Activated naive CD4-positive, alpha-beta T cell treated with anti-CD3 and anti-CD28 coated beads, Interleukin-2, amount 10 ng/mL, durations not matched to agents 7 days and 5 days (primary cell): ENCODE results near the gene ALDH5A1.
A peak's percentile ranks its signal among the peaks of the same experiment; 100 is the strongest.
"Not testable (repeated sequence)": the region's sequence is repeated elsewhere in the genome, so short reads cannot be mapped to it uniquely, and the experiment has no call there.

Experiments used
- CTCF ChIA-PET: fragments of 350-600 bp; sonication (Branson Sonifier 250); formaldehyde crosslinking; loops from one replicate; lab custom pipeline; 2021; ENCODE audit warnings: antibody characterized with exemption; lab: Charles Lee
- DNase-seq: peaks from one replicate; pipeline ENCODE4 v3.0.0-alpha.2; 2020
- H3K27ac Mint-ChIP-seq: one replicate; pipeline ENCODE4 v1.8.0; 2021; ENCODE audit warnings: mild to moderate bottlenecking, moderate library complexity, mixed read lengths
- H3K27me3 Mint-ChIP-seq: one replicate; pipeline ENCODE4 v1.8.0; 2021; ENCODE audit warnings: mild to moderate bottlenecking, mixed read lengths
- H3K36me3 Mint-ChIP-seq: one replicate; pipeline ENCODE4 v1.8.0; 2021; ENCODE audit warnings: mixed read lengths
- H3K4me1 Mint-ChIP-seq: one replicate; pipeline ENCODE4 v1.8.0; 2021; ENCODE audit warnings: mixed read lengths
- H3K4me3 Mint-ChIP-seq: one replicate; pipeline ENCODE4 v1.8.0; 2021; ENCODE audit warnings: mild to moderate bottlenecking, moderate library complexity, mixed read lengths
- H3K9me3 Mint-ChIP-seq: one replicate; pipeline ENCODE4 v1.8.0; 2021; ENCODE audit warnings: mixed read lengths

The ALDH5A1 gene

GRCh38 chr6:24497254-24497970, 2.6 kb downstream of the ALDH5A1 start:
- peaks cover 5% of the 10 kb centered on the region for H3K9me3 Mint-ChIP-seq
- H3K27ac Mint-ChIP-seq = no peak overlapping the region
- peaks cover 9% of the 10 kb centered on the region for H3K27me3 Mint-ChIP-seq
- peaks cover 5% of the 10 kb centered on the region for H3K36me3 Mint-ChIP-seq
- H3K4me1 Mint-ChIP-seq = peaks cover 16% of the 10 kb centered on the region
- CTCF ChIA-PET = interaction anchor here (5.0 kb wide), 1 partner anchor 25 kb away, joined by 25 read pairs; no protein-coding TSS in a partner anchor
- no peak overlapping the region for H3K4me3 Mint-ChIP-seq
- DNase-seq = no peak

DNA sequence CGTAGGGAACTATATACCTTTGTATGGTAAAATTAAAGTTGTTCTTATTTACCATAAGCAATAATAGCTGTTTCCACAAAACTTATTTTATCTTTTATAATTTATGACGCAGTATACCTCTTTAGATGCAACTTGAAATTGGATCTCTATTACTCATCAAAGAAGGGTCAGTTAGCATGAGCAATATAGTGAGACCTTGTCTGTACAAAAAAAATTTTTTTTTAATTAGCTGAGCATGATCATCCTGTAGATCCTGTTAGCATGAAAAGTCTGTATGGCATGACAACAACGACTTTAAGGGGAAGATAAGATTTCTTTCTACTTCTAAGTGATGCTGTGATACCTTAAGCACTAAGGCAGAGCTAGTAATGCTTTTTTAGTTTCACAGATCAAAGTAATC, 5.9 kb downstream of the ALDH5A1 start:
- CTCF ChIA-PET = interaction anchor here (1.1 kb wide), 1 partner anchor 20 kb away, joined by 4 read pairs; no protein-coding TSS in a partner anchor
- Mint-ChIP-seq H3K27ac (no peak overlapping the region), H3K9me3 (peaks cover 5% of the 10 kb centered on the region), H3K4me1 (peaks cover 1% of the 10 kb centered on the region), H3K36me3 (peaks cover 5% of the 10 kb centered on the region), H3K4me3 (no peak overlapping the region), H3K27me3 (peaks cover 4% of the 10 kb centered on the region)
- DNase-seq = no peak

DNA sequence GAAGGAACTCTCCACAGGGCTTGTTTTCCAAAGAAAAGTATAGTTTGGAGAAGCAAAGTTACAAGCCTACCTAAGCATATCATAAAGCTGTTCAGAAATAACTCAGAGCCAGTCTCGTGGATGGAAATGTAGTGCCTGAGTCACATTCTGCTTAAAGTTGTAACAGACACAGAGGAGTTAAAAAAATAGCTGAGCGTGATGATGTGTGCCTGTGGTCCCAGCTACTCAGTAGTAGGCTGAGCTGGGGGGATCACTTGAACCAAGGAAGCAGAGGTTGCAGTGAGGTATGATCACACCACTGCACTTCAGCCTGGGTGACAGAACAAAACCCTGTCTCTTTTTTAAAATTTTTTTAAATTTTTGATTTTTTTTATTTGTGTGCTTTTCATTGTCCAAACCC, 6.6 kb downstream of the ALDH5A1 start:
- Mint-ChIP-seq H3K27ac (no peak overlapping the region), H3K4me1 (no peaks in the 10 kb centered on the region), H3K27me3 (no peaks in the 10 kb centered on the region), H3K4me3 (no peak overlapping the region), H3K9me3 (peaks cover 5% of the 10 kb centered on the region), H3K36me3 (peaks cover 5% of the 10 kb centered on the region)
- DNase-seq = no peak
- CTCF ChIA-PET = no interaction called here

- H3K4me3 Mint-ChIP-seq = no peak overlapping the region
- no peaks in the 10 kb centered on the region for H3K27me3 Mint-ChIP-seq
- no peak for DNase-seq
- peaks cover 3% of the 10 kb centered on the region for H3K36me3 Mint-ChIP-seq
- CTCF ChIA-PET = no interaction called here
- H3K27ac Mint-ChIP-seq = no peak overlapping the region
- no peaks in the 10 kb centered on the region for H3K4me1 Mint-ChIP-seq
- H3K9me3 Mint-ChIP-seq = peaks cover 5% of the 10 kb centered on the region
Measured at GRCh38 chr6:24501914-24502313, 7.1 kb downstream of the ALDH5A1 start.

DNA sequence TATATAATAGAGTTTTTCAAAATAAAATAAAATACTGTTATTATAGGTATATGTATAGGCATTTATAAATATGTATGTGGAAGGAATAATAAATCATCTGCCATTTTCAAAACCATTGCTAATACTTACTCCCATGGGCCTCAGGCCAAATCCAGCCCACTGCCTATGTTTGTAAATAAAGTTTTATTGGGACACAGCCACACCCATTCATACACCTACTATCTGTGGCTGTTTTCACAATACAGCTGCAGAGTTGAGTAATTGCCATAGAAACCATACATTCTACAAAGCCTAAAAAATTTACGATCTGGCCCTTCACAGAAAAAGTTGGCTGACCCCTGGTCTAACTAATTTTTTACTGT, 9.5 kb downstream of the ALDH5A1 start:
- H3K27me3 Mint-ChIP-seq = no peaks in the 10 kb centered on the region
- H3K36me3 Mint-ChIP-seq = peaks cover 4% of the 10 kb centered on the region
- no peak overlapping the region for H3K4me3 Mint-ChIP-seq
- no peaks in the 10 kb centered on the region for H3K4me1 Mint-ChIP-seq
- no peak for DNase-seq
- peaks cover 3% of the 10 kb centered on the region for H3K9me3 Mint-ChIP-seq
- CTCF ChIA-PET = no interaction called here
- no peak overlapping the region for H3K27ac Mint-ChIP-seq

DNA sequence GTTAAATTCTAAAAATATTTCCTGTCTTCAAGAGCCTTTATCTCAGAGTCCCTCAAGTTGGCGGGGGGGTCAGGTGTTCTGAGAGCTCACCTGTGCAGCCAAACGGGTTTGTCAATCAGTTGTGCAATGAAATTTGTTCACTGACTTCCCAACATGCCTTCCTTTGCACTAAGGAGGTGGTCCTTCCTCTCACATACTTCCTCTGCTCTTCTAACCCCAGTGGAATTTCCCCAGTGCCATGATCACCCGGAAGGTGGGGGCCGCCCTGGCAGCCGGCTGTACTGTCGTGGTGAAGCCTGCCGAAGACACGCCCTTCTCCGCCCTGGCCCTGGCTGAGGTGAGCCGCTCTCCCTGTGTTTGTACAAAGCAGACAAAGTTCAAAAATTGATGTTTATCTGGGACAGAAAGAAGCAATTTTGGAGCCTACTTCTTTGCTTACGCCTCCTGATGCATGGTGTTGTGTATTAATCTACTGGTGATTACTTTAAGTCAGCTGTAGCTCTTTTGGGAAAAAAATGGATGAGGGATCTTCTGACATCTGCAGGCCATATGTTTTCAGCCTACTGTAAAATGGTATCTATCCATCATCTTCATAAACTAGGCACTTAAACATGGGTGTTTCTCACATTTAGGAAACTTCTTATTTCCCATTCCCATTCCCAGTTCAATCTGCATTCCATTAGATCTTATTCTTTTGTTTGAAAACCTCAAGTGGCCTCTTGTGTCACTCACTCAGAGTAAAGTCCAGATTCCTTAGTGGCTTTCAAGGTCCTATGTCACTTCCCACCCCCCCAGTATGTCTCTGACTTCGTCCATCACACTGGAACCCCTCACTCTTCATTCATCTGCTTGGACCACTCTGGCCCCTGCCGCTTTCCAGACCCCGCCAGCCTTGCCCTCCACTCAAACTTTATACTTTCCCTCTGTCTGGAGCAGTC, 10.1 kb downstream of the ALDH5A1 start:
- Mint-ChIP-seq H3K36me3 (peaks cover 5% of the 10 kb centered on the region), H3K9me3 (peaks cover 3% of the 10 kb centered on the region), H3K27ac (no peak overlapping the region), H3K4me3 (no peak overlapping the region), H3K4me1 (no peaks in the 10 kb centered on the region), H3K27me3 (no peaks in the 10 kb centered on the region)
- CTCF ChIA-PET = no interaction called here
- DNase-seq = no peak

- no peaks in the 10 kb centered on the region for H3K4me1 Mint-ChIP-seq
- DNase-seq = no peak
- H3K9me3 Mint-ChIP-seq = peaks cover 3% of the 10 kb centered on the region
- no peak overlapping the region for H3K4me3 Mint-ChIP-seq
- no peak overlapping the region for H3K27ac Mint-ChIP-seq
- CTCF ChIA-PET = interaction anchor here (0.9 kb wide), 1 partner anchor 11 kb away, joined by 3 read pairs; no protein-coding TSS in a partner anchor
- H3K36me3 Mint-ChIP-seq = peaks cover 5% of the 10 kb centered on the region
- no peaks in the 10 kb centered on the region for H3K27me3 Mint-ChIP-seq
Measured at GRCh38 chr6:24506814-24507520, 12.2 kb downstream of the ALDH5A1 start.

DNA sequence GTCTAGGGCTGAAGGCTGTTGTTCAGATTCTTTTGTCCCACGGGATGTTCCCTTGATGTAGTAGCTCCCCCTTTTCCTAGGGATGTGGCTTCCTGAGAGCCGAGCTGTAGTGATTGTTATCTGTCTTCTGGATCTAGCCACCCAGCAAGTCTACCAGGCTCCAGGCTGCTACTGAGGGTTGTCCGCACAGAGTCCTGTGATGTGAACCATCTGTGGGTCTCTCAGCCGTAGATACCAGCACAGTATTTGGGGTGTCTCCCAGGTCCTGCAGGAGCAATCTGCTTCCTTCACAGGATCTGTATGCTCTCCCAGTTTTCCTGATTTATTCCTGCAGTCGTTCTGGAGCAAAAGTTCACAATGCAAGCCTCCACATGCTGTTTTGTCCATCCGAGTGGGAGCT, 17.2 kb downstream of the ALDH5A1 start:
- not testable (repeated sequence) for H3K9me3 Mint-ChIP-seq, H3K27ac Mint-ChIP-seq, H3K27me3 Mint-ChIP-seq, DNase-seq, H3K4me3 Mint-ChIP-seq, H3K36me3 Mint-ChIP-seq, H3K4me1 Mint-ChIP-seq
- CTCF ChIA-PET = interaction anchor here (0.7 kb wide), 1 partner anchor 14 kb away, joined by 4 read pairs; no protein-coding TSS in a partner anchor

DNA sequence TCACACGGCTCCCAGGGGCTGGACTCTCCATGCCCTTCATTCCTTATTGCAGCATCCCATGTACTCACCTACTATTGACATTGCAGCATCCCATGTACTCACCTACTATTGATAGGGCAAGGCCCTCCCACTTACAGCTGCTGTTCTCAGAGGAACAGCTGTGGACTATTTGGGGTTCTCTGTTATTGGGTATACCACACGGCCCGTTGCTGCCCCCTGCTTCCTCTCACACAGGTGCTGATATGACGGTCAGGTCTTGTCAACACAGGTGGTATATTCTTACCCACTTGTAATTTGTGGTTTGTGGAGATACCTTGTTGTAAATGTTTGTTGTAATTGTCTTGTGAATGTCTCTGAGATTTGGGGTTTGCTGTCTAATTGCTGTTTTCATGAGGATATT, 18.8 kb downstream of the ALDH5A1 start:
- Mint-ChIP-seq H3K9me3 (no peaks in the 10 kb centered on the region), H3K4me1 (no peaks in the 10 kb centered on the region), H3K27me3 (no peaks in the 10 kb centered on the region), H3K27ac (no peak overlapping the region), H3K36me3 (peaks cover 2% of the 10 kb centered on the region), H3K4me3 (no peak overlapping the region)
- DNase-seq = no peak
- CTCF ChIA-PET = interaction anchor here (0.9 to 1.8 kb wide), 2 partner anchors 18 to 29 kb away, joined by 3 to 7 read pairs; partner anchors contain the start of gene ALDH5A1

DNA sequence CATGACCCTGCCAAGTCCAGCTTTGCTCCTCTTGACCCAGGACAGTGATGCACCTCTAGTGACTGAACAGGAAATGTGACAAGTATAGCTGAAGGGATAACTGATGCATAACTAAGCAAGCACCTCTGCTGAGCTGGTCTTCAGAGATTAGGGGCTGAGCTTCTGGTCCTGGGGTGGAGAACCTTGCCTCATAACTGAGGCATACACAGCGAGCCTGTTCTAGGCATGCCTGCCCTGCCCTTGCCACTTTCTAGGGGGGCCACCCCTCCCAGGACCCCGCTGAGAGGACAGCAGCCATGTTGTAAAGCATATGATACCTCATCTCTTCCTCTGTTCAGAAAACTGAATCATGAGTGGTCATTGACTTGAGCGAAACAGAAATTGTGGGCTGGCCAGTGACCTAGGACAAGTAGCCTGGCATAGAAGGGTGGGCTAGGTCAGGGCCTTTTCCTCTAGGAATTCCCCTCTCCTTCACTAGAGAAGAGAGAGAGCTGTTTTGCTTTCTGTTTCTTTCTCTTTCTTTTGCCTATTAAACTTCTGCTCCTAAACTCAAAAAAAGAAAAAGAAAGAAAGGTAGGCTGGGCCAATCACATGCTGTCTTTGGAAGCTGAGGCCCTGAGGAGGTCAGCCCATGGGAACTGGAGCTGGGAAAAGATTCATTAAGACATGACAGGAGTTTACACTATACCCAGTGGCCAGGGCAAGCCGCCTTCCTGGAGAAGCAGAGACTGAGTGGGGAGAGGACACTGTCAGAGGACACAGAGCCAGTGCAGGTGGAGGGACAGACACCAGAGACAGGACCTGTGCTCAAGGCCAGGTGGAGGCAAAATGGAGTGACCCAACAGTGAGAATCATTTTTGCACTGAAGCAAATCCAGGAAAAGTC, 23.1 kb downstream of the ALDH5A1 start:
- Mint-ChIP-seq H3K4me1 (no peaks in the 10 kb centered on the region), H3K4me3 (no peak overlapping the region), H3K27ac (no peak overlapping the region), H3K27me3 (no peaks in the 10 kb centered on the region), H3K36me3 (no peaks in the 10 kb centered on the region), H3K9me3 (no peaks in the 10 kb centered on the region)
- CTCF ChIA-PET = interaction anchor here (1.0 to 1.5 kb wide), 5 partner anchors 11 to 235 kb away, joined by 3 to 4 read pairs (median 3); no protein-coding TSS in a partner anchor
- no peak for DNase-seq

GRCh38 chr6:24520929-24521546, 26.3 kb downstream of the ALDH5A1 start:
- H3K36me3 Mint-ChIP-seq = no peaks in the 10 kb centered on the region
- H3K4me1 Mint-ChIP-seq = no peaks in the 10 kb centered on the region
- H3K27ac Mint-ChIP-seq = no peak overlapping the region
- H3K27me3 Mint-ChIP-seq = no peaks in the 10 kb centered on the region
- no peaks in the 10 kb centered on the region for H3K9me3 Mint-ChIP-seq
- no peak overlapping the region for H3K4me3 Mint-ChIP-seq
- CTCF ChIA-PET = interaction anchor here (0.6 to 3.3 kb wide), 12 partner anchors 12 to 1210 kb away, joined by 3 to 25 read pairs (median 3); partner anchors contain the start of gene ALDH5A1
- peak; percentile 50 for DNase-seq

- CTCF ChIA-PET = interaction anchor here (0.8 to 3.3 kb wide), 8 partner anchors 10 to 496 kb away, joined by 3 to 25 read pairs (median 4); partner anchors contain the start of genes ALDH5A1 and TDP2
- no peak for DNase-seq
- Mint-ChIP-seq H3K27ac (no peak overlapping the region), H3K27me3 (no peaks in the 10 kb centered on the region), H3K4me3 (no peak overlapping the region), H3K9me3 (no peaks in the 10 kb centered on the region), H3K36me3 (no peaks in the 10 kb centered on the region), H3K4me1 (peaks cover 5% of the 10 kb centered on the region)
Measured at GRCh38 chr6:24522228-24523176, 27.7 kb downstream of the ALDH5A1 start.
